ENCODE data around the gene RILP.

Gene RILP

DNA sequence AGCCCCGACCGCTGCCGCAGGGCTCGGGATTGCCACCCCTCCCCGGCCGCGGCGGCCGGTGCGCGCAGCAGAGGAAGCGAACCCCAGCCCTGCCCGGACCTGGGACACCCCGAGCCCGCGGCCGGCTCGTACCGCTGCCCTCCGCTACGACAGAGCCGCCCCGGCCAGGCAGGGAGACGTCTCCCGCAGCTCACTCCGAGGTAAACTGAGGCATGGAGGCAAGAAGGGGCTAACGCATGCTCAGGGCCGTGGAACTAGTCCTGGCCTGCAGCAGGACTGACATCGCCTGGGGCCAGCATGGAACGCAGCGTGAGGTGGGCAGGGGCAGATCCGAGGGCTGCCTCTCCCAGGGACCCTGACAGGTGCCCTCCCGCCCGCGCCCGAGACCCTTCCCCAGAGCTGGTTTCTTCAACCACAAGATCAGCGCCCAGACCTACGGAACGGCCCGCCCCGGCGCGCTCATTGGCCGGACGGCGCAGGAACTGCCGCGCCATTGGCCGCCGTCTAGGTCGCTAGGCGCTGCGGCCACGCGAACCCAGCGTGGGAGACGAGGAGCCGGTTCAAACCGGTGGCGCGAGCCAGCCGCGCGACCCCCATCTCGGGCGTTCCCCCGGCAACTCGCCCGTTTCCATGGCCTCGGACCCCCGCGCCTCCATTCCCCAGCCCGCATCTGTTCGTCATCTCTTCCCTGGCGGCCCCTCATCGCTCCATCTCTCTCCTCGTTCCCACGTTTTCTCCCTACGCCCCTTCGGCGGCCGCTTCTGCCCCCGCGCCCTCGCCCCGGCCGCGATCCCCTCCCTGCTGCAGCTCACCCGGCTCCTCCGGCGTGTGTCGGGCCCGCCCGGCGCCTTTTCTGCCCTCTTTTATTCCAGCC lies 21.4 kb downstream of the RILP start, which contains the start of gene SLC43A2:
Gene SLC43A2, minus strand, starts transcription at position 853 of the 874 bp plus-strand sequence. CDS start 960 bp downstream, outside the sequence.
- peak; percentile 58 for DNase-seq

DNA sequence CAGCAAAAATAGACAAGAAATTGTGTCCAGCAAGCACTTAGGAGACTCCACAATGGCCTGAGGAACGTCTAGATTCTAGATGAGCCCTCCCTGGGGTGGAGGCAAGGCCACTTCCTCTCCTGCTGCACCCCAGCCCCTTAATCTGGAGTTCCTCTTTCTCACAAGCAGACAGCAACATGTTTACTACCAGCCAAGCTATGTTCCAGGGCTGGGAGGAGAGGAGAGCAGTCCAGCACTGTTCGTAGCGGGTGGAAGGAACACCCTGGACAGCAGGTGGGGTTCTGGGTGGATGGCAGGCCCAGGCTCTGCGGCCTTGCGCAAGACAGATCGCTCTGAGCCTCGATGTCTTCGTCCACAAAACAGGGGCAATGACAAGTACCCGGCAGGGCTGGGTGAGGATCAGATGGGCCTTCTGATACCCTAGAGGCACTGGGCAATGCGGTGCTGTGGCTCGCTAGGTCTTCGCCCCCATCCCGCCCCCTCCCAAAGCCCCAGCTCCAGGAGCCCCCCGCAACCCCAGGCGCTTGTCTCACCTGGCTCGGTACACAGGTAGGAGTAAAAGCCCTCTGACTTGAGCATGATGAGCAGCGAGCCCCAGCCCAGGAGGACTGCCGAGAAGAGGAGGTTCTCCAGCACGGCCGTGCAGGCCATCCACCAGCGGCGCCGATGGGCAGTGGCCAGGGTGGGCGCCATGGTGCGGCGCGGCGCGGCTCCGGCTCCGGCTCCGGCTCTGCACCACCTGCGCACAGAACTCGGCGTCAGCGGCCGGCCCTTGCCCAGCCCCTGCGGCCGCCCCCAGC lies 22.3 kb downstream of the RILP start:
- no peak for DNase-seq

DNA sequence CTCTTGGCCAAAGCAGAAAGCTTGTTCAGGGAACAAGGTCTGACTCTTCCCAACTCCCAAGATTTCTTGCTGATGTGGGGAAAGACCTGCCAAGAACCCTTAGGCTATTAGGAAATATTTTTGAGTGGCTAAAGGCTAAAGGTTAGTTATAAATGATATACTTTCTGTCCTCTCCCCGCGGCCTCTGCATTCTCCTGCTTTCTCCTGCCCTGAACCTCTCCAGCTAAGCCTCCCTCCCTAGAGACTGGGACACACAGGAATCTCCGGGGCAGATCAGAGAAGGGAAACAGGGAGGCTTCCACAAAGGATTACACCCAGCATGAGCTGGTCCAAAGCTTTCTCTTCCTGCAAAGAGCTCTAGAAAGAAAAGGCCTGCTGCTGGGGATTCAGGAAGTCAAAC lies 23.3 kb downstream of the RILP start:
- DNase-seq: no peak

DNA sequence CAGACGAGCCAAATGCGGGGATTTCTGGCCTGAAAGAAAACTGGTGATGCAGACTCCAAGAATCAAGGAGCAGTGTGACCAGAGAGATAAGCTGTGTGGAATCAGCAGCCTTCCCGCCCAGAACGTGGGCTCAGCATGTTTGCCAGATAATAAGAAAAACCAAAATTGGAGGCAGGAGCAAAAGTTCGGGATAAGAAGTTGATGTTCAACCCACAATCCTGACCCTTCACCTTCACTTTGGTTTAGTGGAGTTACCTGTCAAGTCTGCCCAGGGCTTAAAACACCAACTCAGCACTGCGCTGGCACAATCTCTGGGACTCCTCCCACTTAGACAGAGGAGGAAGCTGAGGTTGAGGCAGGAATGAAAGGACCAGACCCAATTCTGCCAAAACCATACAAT lies 24.1 kb downstream of the RILP start:
- DNase-seq: no peak

DNA sequence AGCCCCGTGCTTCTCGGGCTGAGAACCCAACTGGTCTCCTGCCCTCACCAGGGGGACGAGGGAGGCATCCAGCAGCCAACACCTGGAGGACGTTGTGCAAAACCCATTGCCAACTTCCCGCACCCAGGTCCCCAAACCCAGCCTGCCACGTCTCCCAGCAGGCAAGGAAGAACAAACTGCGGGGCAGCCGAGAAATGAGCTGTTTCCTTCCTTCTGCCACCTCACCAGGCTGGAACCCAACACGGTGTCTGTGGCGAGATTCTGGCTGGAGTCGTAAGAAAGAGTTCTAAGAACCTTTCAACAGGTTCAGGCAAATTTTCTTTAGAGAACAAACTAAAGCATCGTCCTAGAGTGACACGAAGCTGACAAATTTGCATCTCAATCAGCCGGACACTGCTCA lies 24.6 kb downstream of the RILP start:
- no peak for DNase-seq

DNA sequence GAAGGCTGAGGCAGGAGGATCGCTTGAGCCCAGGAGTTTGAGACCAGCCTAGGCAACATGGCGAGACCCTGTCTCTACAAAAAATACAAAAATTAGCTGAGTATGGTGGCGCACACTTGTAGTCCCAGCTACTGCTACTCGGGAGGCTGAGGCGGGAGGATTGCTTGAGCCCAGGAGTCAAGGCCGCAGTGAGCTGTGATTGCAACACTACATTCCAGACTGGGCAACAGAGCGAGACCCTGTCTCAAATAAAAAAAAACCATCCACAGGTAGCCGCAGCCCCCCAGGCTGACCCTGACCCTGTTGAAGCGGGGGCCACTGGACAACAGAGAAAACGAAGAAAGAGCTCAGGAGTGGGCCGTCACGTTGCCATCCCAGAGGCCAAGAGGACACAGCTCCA lies 25.0 kb downstream of the RILP start:
- DNase-seq: no peak

DNA sequence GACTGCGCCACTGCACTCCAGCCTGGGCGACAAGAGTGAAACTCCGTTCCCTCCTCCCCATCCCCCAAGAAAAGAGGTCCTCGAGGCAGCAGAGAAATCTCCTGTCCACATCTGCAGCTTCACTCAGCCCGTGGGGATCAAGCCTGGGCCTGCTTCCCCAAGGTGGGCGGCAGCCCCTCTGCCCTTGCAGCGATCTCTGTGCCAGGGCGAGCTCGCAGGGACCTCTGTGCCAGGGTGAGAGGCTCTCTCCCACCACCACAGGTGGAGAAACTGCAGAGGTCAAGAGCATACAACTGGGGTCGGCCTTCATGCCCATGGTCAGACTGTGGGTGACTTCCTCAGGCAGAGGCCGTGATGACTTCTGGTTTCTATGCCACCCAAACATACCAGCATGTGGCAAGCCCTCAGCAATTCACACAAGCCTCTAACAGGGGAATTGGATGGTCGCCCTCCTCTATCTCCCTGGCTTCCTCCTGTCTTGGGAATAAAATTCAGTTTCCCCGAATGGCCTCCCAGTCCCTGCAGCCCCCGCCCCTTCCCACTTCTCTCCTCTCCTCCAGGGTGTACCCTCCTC lies 26.5 kb downstream of the RILP start:
- no peak for DNase-seq

DNA sequence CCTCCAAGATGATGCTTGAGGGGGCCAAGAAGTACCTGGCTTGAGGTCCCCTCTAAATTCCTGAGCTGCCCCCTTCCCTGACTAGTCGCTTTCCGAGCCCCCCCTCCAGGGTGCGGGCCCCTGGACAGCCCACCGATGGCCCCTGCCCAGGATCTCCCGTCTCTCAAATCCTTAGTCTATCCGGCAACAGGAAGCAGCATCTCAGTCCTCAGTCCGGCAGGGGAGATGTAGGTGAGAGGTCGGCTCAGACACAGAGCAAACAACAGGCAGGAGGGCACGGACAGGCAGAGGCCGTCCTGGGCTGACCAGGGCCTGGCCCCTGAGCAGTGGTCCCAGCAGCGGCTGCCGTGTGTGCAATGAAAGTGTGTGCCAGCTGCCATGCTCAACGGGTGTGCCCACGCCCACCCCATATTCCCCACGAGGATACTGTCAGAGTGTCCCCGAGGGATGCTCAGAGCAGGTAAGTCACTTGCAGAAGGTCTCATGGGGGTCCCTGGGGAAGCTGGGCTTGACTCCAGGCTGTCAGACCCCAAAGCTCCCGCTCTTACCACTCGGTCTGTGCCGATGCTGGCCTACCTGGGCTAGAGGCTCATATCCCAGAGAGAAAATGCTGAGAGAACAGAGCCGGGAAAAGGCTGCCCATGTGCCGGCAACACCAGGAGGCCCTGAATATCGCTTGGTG lies 28.3 kb downstream of the RILP start:
- no peak for DNase-seq

DNA sequence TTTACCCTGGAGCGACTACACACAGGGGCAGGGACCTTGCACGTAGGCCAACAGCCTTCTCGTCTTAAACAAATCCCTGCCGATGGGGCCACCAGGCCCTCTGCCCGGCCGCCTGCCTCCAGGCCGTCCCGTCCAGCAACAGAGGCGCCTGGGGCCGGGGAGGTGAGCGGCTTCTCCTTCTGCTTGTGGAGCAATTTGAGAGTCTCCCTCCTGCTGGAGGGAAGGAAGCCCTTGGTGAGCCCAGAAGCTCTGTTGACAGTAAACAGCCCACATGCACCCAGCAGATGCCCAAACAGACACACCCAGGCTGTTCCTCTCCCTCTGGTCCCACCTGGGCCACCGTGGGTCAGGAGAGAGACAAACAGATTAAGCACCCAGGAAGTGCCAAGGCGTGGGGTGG lies 29.2 kb downstream of the RILP start:
- no peak for DNase-seq

DNA sequence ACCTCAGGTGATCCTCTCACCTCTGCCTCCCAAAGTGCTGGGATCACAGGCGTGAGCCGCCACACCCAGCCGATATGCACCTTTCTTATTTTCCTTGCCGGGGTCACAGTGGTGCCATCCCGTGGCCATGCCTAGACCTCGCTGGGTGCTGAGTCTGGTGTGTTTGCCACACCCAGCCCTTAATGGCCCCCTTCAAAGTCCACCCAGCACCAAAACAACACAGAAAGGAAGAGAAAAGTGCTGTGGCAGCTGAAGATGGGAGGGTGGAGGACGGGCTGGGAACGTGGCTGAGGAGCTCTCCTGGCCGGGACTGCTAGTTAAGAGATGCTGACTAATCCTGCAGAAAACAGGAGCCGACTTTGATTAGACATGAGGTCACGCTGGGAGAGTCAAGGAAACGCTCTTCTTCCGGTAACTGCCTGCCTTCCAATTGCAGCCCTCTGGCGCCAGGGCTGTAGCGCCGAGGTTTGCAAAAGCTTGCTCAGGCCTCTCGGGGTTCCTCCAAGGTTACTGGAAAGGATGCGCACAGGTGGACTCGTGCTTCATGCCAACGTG lies 32.0 kb downstream of the RILP start:
- no peak for DNase-seq

DNA sequence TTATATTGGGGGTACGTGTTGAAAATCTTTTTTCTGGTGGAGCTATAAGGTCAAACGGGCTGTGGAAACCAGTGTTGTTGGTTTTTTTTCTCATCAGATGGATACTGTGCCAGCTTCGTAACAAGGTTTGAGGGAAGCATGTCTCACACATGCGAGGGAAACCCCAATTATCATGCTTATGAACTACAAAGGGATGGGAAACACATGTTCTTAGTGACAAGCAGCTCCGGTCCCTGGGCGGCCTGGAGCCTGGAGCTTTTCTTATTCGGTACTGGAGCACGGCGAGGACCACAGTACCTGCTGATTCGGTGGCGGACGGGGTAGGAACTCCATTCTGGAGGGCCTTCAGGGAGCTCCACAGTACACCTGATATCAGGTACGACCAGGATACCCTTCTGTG lies 33.6 kb downstream of the RILP start:
- DNase-seq: no peak

DNA sequence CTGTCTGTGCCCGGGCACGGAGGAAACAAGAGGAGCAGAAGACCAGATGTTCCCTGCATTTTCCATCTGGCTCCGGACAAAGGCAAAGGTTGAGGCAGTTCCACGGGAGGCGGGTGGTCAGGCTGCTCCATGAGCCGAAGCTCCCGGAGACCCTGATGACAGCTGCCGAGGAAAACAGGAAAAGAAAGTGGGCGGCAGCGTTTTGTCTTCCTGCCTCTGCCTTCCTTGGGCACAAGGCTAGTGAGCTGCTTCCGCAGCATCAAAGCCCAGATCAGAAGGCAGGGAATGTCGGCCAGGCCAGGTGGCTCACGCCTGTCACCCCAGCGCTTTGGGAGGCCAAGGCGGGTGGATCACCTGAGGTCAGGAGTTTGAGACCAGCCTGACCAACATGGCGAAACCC lies 37.3 kb downstream of the RILP start:
- no peak for DNase-seq

DNA sequence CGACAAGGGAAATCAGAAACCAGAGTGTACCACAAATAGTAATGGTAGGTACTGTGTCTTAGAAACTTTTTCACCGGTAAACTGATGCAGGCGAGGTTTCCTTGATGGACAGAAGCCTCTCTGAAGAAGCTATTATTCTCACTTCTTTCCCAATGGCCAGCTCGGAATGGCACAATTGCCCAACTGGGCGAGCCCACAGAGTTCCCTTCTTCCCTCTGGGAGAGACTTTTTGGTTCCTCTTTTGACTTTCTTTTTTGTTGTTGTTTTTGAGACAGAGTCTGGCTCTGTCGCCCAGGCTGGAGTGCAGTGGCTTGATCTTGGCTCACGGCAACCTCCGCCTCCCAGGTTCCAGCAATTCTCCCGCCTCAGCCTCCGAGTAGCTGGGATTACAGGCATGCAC lies 38.0 kb downstream of the RILP start:
- no peak for DNase-seq

DNA sequence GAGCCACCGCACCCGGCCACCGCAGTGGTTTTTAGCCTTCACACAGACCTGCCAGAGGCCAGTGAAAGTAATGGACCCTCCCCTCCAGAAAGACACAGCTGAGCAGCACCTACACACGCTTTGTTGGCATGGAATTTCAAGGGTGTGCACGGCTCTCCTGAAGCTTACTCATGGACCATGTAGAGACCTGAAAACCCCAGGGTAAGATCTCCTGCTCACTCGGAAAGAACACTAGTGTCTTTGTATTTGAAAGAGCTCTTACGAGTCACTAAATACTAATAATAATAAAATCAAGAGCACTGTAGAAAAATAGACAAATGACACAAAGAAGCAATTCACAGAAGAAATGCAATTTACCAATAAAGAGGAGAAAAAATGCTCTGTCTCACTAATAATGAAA lies 41.0 kb downstream of the RILP start:
- DNase-seq: no peak

DNA sequence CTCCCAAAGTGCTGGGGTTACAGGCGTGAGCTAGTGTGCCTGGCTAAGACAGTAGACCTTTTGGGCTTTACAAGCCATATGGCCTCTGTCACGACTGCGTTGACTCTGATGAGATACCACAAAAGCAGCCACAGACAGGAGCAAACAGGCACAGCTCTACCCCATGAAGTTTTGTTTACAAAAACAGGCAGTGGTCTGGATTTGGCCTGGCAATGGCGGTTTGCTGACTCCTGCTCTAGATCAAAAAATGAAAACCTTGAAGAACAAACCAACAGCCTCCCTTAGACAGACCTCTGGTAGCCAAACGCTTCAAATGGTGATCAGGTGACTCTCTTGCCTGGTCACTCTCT lies 41.7 kb downstream of the RILP start:
- no peak for DNase-seq

DNA sequence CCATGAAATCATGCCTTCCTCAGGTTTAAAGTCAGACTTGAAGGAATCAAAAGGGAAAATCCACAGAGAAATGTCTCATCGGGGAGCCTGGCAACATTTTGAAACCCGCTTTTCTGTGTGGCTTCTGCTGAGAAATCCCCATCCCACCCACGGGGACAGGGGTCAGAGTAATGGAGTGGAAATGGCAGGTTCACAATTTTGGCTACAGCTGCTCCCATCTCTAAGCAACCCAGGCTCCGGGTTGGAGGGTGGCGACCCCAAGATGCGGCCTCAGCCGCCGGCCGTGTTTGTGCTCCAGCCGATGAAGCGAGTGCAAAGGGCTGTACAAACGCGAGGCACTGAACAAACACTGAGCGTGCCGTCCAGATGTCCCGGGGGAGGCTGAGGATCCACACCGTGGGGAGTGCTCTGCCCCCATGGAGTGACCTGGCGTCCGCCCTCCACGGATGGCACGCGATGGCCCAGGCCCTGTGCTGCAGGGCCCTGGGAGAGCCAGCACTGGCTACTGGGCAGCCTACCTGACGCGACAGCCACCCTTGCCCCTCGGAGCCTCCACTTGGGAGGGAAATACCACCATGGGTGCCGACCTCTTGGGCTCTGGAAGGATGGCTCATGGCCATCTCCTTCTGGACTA lies 43.2 kb downstream of the RILP start:
- DNase-seq: no peak

DNA sequence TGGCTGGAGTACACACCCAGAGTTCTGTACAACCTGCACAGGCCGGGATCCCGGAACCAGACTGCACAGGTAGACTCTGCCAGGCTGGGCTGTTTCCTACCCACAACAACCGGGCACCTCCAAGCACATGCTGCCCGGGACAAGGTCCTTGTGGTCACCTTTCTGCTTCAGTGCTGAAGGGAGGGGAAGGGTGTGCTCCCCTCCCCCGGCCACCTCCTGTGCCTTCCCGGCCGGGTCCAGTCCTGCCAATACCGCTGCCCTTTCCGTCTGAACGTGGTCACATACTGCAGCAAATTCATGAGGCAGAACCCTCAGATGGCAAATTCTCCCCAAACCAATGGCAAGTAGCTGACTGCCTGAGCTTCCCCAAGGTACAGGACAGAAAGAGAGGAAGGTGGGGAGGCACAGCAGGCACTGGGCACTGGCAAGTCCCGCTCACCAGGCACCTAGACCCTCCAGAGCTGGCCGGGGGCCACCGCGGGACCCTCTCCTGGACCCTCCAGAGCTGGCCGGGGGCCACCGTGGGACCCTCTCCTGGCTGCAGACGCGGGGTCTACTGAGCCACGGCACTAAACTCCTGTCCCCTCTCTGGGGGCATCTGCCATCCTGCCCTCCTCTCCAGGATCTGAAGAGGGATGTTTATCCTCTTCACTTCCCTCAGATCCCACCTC lies 43.9 kb downstream of the RILP start:
- no peak for DNase-seq

DNA sequence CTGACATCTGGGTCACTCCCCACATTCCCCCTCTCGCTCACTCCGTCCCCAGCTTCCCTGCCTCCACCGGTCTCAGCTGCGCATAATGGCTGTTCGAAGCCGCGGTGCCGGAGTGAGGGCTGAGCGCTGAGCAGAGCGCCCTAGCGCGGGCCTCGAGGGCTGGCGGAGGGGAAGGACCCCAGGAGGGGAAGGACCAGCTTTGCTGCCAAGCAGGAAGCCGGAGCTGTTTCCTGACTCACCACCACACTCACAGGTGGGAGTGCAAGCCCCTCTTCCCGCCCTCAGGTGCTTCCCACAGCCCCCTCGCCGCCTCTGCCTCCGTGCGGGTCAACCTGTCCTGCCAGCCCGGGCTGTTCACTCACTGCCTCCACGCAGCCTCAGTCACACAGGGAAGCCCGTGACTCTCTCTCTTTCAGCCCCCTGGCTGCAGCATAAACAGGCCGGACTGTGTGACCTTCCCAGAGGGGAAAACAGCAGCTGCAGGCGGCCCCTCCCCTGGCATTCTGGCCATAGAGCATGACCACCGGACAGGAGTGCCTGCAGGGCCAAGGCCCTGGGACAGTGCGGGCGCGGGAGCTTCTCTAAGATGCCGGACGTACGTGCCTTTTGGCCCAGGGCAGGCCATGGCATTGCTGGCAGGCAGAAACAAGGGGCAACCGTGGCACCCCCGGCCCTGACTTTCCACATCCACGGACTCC lies 44.7 kb downstream of the RILP start:
- no peak for DNase-seq

DNA sequence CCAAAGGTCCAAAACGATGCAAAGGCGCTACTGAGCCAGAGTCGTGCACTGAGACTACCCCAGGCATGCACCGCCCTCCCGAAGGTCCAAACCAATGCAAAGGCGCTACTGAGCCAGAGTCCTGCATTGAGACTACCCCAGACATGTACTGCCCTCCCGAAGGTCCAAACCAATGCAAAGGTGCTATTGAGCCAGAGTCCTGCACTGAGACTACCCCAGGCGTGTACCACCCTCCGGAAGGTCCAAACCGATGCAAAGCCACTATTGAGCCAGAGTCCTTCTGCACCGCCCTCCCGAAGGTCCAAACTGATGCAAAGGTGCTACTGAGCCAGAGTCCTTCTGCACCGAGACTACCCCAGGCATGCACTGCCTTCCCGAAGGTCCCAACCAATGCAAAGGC lies 48.1 kb downstream of the RILP start:
- DNase-seq: no peak

DNA sequence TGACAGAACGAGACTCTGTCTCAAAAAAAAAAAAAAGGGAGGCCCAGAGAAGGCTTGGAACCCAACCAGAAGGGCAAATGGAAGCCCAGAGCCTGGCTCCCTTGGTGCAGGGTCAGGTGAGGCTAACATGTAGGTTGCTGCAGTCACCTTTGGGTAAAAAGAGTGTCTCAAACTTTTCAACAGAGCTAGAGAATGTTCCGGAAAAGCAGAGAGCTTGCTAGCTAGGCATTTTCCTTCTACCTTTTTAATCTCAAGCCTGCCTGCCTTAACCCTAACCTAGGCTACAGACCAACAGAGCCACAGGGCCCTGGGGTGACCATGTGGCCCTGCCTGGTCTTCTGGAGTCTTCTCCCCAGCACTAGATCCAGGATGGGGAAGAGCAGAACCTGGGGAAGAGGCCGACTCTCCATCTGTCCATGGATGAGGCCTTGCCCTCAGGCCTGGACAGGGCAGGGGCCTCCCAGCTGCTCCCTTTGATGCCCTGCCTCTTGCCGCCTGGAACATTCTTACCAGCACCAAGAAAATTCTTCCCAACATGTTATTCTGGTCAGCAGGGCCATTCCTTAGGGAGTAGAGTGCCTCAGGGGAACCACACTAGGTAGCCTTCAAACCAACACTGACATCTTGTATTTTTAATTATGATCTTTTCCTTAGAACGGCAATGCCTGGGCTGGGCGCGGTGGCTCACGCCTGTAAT lies 51.1 kb downstream of the RILP start:
- no peak for DNase-seq
